ENCODE data around the gene SLC47A2. TPM values are rescaled to one million over a fixed set of nuclear protein-coding genes. Genes with fewer than 3 reads are reported as not detected.
A peak's percentile ranks its signal among the peaks of the same experiment; 100 is the strongest.

SLC47A2 gene
- total and polyA plus RNA-seq, 2 of the 13 experiments (the other 11 are each of a cell fraction or from before 2014, with no cell fraction given): 0.04 TPM; not detected in 1

- TF ChIP-seq ZBTB26 (CRISPR knock-in tag; IDR thresholded peaks at IDR 0.05; ENCODE audit: borderline replicate concordance) (no peak), ZNF333 (CRISPR knock-in tag; IDR thresholded peaks at IDR 0.05; ENCODE audit: borderline replicate concordance) (peak; percentile 73; the same call in 1 of the 2 replicates), THAP11 (CRISPR knock-in tag; IDR thresholded peaks at IDR 0.05) (0 out of 2 replicates have a peak, but pooled peaks have one; percentile 23), ZNF768 (CRISPR knock-in tag; IDR thresholded peaks at IDR 0.05) (no peak), HNF4A (CRISPR knock-in tag; IDR thresholded peaks at IDR 0.05) (peak; percentile 53), PCBP2 (optimal IDR thresholded peaks at IDR 0.05; ENCODE audit: low read depth, low read length, poor library complexity, severe bottlenecking) (no peak), BHLHE40 (IDR thresholded peaks at IDR 0.05; ENCODE audit: low read length) (no peak), ZNF552 (CRISPR knock-in tag; IDR thresholded peaks at IDR 0.05; ENCODE audit: borderline replicate concordance) (no peak), SOX5 (CRISPR knock-in tag; IDR thresholded peaks at IDR 0.05; ENCODE audit: borderline replicate concordance) (no peak; the same call in 1 of the 2 replicates), MED13 (CRISPR knock-in tag; IDR thresholded peaks at IDR 0.05) (no peak), KLF13 (CRISPR knock-in tag; IDR thresholded peaks at IDR 0.05) (no peak), TRIM24 (CRISPR knock-in tag; IDR thresholded peaks at IDR 0.05) (no peak), TRAFD1 (CRISPR knock-in tag; IDR thresholded peaks at IDR 0.05; ENCODE audit: borderline replicate concordance) (no peak), TARDBP (CRISPR knock-in tag; IDR thresholded peaks at IDR 0.05) (no peak), ATAD3A (CRISPR knock-in tag; IDR thresholded peaks at IDR 0.05) (no peak), RXRA (CRISPR knock-in tag; IDR thresholded peaks at IDR 0.05) (peak; percentile 78), CEBPG (CRISPR knock-in tag; IDR thresholded peaks at IDR 0.05) (no peak), HNRNPH1 (optimal IDR thresholded peaks at IDR 0.05; ENCODE audit: low read depth, low read length) (no peak), ZNF720 (CRISPR knock-in tag; IDR thresholded peaks at IDR 0.05) (no peak), DZIP1 (CRISPR knock-in tag; IDR thresholded peaks at IDR 0.05) (no peak), ZFP36 (IDR thresholded peaks at IDR 0.05; ENCODE audit: borderline replicate concordance, low read depth, low read length, partially characterized antibody) (no peak), NR2F6 (IDR thresholded peaks at IDR 0.05) (peak; percentile 85), NR2F6 (CRISPR knock-in tag; IDR thresholded peaks at IDR 0.05) (peak; percentile 91), ZNF691 (CRISPR knock-in tag; IDR thresholded peaks at IDR 0.05; ENCODE audit: borderline replicate concordance, low read depth) (0 out of 2 replicates have a peak, but pooled peaks have one; percentile 71), CEBPB (IDR thresholded peaks at IDR 0.05; ENCODE audit: borderline replicate concordance, low read depth, low read length) (no peak), ZNF24 (IDR thresholded peaks at IDR 0.05) (no peak)
Measured at GRCh38 chr17:19703828-19704613, 12.4 kb downstream of the SLC47A2 start (continued).
